GM12878 (cell line): Measurements from ENCODE around the gene UGT1A8.

Experiments used
- ASH2L ChIP-seq: fragments of 300-600, 200-600 bp; sonication (generic); IDR thresholded peaks from 2 replicates; pipeline ENCODE4 v1.6.1; 2017; ENCODE audit warnings: low read depth, mild to moderate bottlenecking, borderline replicate concordance
- CHD2 ChIP-seq: IDR thresholded peaks from 2 replicates; pipeline ENCODE4 v1.6.1; 2011; ENCODE audit warnings: low read depth, low read length, improper control_type of control experiment, borderline replicate concordance
- CTCF ChIP-seq, 3 experiments: IDR thresholded peaks in 2 of 3; conservative IDR thresholded peaks in 1 of 3; 2 replicates each; pipeline ENCODE4 v1.5.1; 2011; ENCODE audit warnings: low read depth in 3 of 3, low read length in 3 of 3, mild to moderate bottlenecking in 3 of 3, control low read depth in 2 of 3, moderate library complexity in 2 of 3, inconsistent platforms in 1 of 3, mixed read lengths in 1 of 3; ENCODE audit not compliant: control insufficient read depth in 2 of 3, insufficient read depth in 1 of 3; ENCODE audit errors: extremely low read depth in 1 of 3
- EZH2 ChIP-seq: IDR thresholded peaks from 2 replicates; pipeline ENCODE4 v1.6.1; 2012; ENCODE audit warnings: low read depth, mild to moderate bottlenecking, control low read depth, inconsistent platforms, low read length, borderline replicate concordance; ENCODE audit not compliant: control insufficient read depth
- FOXM1 ChIP-seq: IDR thresholded peaks from 2 replicates; pipeline ENCODE4 v1.6.1; 2012; ENCODE audit warnings: low read depth, mild to moderate bottlenecking, inconsistent platforms, low read length, moderate library complexity
- JUND ChIP-seq: IDR thresholded peaks from 2 replicates; pipeline ENCODE4 v1.6.1; 2012; ENCODE audit warnings: low read depth, mild to moderate bottlenecking, low read length, improper control_type of control experiment, moderate library complexity
- LARP7 ChIP-seq: fragments of 450-650 bp; IDR thresholded peaks from 2 replicates; pipeline ENCODE4 v1.6.1; 2017; ENCODE audit warnings: mild to moderate bottlenecking
- NRF1 ChIP-seq: conservative IDR thresholded peaks from 2 replicates; pipeline ENCODE4 v1.6.1; 2011; ENCODE audit warnings: mild to moderate bottlenecking, low read depth, low read length, improper control_type of control experiment
- POLR2AphosphoS5 ChIP-seq: IDR thresholded peaks from 2 replicates; pipeline ENCODE4 v1.6.1; 2011; ENCODE audit warnings: mild to moderate bottlenecking, low read length, inconsistent platforms
- SUZ12 ChIP-seq: fragments of 200-600 bp; sonication (generic); IDR thresholded peaks from one replicate; pipeline ENCODE4 v1.6.1; 2018; ENCODE audit warnings: antibody characterized with exemption, mild to moderate bottlenecking; ENCODE audit not compliant: unreplicated experiment
- TBL1XR1 ChIP-seq: IDR thresholded peaks from 2 replicates; pipeline ENCODE4 v1.6.1; 2012; ENCODE audit warnings: low read depth, low read length, improper control_type of control experiment
- ZSCAN29 ChIP-seq: fragments of 450-650 bp; IDR thresholded peaks from 2 replicates; pipeline ENCODE4 v1.6.1; 2017; ENCODE audit warnings: mild to moderate bottlenecking, moderate library complexity

- TF ChIP-seq NRF1 (no peak), ZSCAN29 (no peak), POLR2AphosphoS5 (no peak), SUZ12 (no peak), CHD2 (no peak), LARP7 (no peak), CTCF (IDR thresholded peaks at IDR 0.05 in 2 of 3, conservative IDR thresholded peaks at IDR 0.05 in 1 of 3; ENCODE audit: control insufficient read depth in 2 of 3, extremely low read depth in 1 of 3, insufficient read depth in 1 of 3, low read depth in 3 of 3, low read length in 3 of 3) (no peak), JUND (no peak), ASH2L (no peak), FOXM1 (no peak), TBL1XR1 (no peak), EZH2 (no peak)
These were observed 154.7 kb downstream of the UGT1A8 start for GRCh38 chr2:233772153-233772552.
